AG09309 (cell line): ENCODE measurements around the gene ATXN7.

Experiments
- DNase-seq: peaks from one replicate; pipeline ENCODE4 v3.0.0-alpha.2; 2010; ENCODE audit warnings: low read depth
- H3K4me3 ChIP-seq: 2 replicates; pipeline ENCODE4 v1.5.1; 2011; ENCODE audit warnings: mild to moderate bottlenecking, low read depth, low read length, moderate library complexity; ENCODE audit not compliant: control insufficient read depth
- TF ChIP-seq, protein P1 (sequence below): IDR thresholded peaks from 2 replicates; pipeline ENCODE4 v1.5.1; 2011; ENCODE audit warnings: mild to moderate bottlenecking, low read depth, low read length, inconsistent platforms; ENCODE audit not compliant: insufficient read depth, control insufficient read depth; ENCODE audit errors: missing control alignments

Gene ATXN7

DNA sequence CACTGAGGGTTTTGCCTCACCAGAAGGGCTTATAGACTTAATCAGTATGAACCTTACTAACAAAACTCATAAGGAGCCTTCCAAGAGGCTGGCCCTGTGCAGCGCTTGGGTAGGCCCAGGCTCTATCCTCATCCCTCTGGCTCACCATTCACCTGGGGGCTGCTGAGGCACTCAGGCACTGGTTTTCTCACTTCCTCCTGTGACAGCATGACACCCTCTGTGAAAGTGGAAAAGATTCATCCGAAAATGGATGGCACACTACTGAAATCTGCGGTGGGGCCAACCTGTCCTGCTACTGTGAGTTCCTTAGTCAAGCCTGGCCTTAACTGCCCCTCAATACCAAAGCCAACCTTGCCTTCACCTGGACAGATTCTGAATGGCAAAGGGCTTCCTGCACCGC lies 118.3 kb downstream of the ATXN7 start:
- DNase-seq: no peak
- H3K4me3 ChIP-seq: no peak overlapping the region
- TF ChIP-seq, protein P1, sequence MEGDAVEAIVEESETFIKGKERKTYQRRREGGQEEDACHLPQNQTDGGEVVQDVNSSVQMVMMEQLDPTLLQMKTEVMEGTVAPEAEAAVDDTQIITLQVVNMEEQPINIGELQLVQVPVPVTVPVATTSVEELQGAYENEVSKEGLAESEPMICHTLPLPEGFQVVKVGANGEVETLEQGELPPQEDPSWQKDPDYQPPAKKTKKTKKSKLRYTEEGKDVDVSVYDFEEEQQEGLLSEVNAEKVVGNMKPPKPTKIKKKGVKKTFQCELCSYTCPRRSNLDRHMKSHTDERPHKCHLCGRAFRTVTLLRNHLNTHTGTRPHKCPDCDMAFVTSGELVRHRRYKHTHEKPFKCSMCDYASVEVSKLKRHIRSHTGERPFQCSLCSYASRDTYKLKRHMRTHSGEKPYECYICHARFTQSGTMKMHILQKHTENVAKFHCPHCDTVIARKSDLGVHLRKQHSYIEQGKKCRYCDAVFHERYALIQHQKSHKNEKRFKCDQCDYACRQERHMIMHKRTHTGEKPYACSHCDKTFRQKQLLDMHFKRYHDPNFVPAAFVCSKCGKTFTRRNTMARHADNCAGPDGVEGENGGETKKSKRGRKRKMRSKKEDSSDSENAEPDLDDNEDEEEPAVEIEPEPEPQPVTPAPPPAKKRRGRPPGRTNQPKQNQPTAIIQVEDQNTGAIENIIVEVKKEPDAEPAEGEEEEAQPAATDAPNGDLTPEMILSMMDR: no peak

DNA sequence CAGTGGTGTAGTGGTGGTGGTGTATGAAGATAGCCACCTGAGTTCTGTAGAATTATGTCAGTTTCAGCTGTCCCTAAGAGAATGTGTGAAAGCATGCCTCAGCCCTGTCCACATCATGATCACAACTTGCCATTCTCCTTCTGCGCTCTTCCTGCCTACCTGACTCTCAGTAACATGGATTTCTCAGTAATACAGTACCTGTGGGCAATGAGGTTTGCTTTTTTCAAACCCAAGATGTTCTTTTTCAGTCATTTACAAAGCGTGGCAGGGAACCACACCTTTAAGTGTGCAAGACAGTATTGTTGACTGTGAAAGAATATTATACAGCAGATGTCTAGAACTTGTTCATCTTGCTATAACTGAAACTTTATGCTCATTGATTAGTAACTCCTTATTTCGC lies 120.7 kb downstream of the ATXN7 start:
- no peak overlapping the region for H3K4me3 ChIP-seq
- TF ChIP-seq, protein P1: no peak
- no peak for DNase-seq

DNA sequence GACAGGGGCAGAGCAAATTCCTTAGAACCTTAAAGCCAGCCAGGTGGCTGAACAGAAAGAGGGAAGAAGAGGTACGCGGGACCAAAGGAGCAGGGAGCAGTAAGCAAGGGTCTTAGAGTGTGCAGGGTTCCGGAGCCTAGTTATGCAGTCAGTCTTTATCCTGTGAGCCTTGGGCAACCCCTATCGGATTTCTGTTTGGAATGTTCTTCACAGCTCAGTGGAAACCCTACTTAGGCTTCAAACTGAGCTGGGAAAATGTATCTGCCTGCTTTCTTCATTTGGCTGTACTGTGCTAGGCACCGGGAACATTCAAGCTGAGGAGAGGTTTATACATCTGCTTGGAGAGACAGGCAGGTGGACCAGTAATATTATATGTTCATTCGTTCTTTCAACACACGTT lies 122.5 kb downstream of the ATXN7 start:
- no peak for DNase-seq
- TF ChIP-seq, protein P1: no peak
- no peak overlapping the region for H3K4me3 ChIP-seq

DNA sequence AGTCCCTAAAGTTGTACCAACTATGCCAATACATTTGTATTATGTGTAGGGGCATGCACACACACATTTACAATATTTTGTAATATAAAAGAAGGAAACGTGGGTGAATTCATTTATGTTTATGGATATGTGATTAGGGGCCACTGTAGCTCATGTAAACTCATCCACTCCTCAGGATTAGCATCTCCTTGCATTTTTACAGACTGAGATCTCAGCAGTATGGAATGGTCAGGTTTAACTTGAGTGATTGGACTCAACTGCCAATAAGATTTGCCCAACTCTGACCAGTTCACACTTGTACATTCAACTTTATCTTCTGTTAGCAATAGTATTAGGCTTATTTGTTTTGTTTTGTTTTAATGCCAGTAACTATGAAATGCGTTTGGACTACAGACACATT lies 123.2 kb downstream of the ATXN7 start:
- no peak for DNase-seq
- no peak overlapping the region for H3K4me3 ChIP-seq
- TF ChIP-seq, protein P1: no peak

DNA sequence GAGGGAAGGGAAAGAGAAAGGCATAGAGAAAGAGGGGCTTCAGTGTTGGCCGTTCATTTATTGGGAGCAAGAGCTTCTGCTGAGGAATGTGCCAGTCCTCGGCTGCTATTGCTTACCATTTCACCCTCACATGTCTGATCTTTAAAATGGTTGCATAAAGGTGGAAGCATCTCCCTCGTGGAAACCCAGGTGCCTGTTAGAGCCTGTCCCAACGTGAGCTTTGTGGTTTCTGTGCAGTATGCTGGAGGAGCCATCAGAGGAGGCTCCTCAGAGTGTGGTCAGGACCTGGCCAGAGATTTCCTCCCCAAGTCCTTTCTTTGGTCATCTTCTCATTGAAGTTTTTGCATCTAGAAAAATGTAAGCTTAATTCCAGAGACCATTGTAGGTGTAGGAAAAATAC lies 125.3 kb downstream of the ATXN7 start:
- DNase-seq: no peak
- H3K4me3 ChIP-seq: no peak overlapping the region
- TF ChIP-seq, protein P1: no peak

DNA sequence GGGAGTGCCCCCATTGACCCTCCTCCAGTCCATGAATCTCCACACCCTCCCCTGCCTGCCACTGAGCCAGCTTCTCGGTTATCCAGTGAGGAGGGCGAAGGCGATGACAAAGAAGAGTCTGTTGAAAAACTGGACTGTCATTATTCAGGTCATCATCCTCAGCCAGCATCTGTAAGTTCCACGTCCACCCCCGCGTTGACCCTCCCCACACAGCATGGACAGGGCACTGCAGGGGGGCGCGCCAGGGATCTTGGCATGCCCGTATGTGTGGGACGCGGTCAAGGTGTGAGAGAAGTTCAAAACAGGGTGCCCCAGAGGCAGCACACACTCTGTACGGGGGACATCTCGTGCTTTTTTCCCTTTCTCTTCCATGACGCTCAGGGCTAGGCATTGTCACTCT lies 126.5 kb downstream of the ATXN7 start:
- no peak overlapping the region for H3K4me3 ChIP-seq
- no peak for DNase-seq
- TF ChIP-seq, protein P1: no peak

DNA sequence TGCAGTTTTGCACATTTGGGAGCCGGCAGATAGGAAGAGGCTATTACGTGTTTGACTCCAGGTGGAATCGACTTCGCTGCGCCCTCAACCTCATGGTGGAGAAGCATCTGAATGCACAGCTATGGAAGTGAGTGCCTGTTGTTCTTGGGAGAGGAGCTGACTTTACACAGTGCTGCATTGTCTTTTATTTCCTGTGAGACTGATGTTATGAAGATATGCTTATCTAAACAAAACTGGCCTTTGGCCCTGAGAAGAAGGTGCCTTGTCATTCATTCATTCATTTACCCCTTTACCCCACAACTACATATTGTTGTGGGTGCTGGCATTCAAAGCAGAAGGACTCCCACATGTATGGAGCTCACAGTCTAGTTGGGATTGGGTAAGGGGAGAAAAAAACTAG lies 127.1 kb downstream of the ATXN7 start:
- H3K4me3 ChIP-seq: no peak overlapping the region
- no peak for DNase-seq
- TF ChIP-seq, protein P1: no peak
